Vagina (tissue), 2 donors: ENCODE measurements around the gene SELPLG. TPM values are rescaled to one million over a fixed set of nuclear protein-coding genes. Genes with fewer than 3 reads are reported as not detected.

Source experiments
- DNase-seq, 2 donors: peaks; one replicate each; pipeline ENCODE4 v3.0.0-alpha.2; 2017; ENCODE audit errors: extremely low spot score in 2 of 2
- H3K27ac ChIP-seq: fragments of 200-600 bp; sonication (generic); one replicate; pipeline ENCODE4 v1.5.1; 2019
- H3K27me3 ChIP-seq: fragments of 200-600 bp; sonication (generic); one replicate; pipeline ENCODE4 v1.5.1; 2019
- H3K36me3 ChIP-seq, 2 donors: fragments of 200-600 bp; sonication (generic); one replicate each; pipeline ENCODE4 v1.5.1; 2017 to 2019
- H3K4me1 ChIP-seq: fragments of 200-600 bp; sonication (generic); one replicate; pipeline ENCODE4 v1.5.1; 2019
- H3K4me3 ChIP-seq, 2 donors: fragments of 200-600 bp; sonication (generic); 1 replicate in 1 of 2; 2 replicates in 1 of 2; pipeline ENCODE4 v1.5.1; 2016 to 2019
- H3K9me3 ChIP-seq: fragments of 200-600 bp; sonication (generic); one replicate; pipeline ENCODE4 v1.5.1; 2019
- CTCF ChIP-seq, 3 experiments: fragments of 450-650 bp in 2 of 3; fragments of 200-600 bp in 1 of 3; sonication (generic) in 1 of 3; IDR thresholded peaks; one replicate each; pipeline ENCODE4 v1.5.1; 2017 to 2019; ENCODE audit warnings: antibody characterized with exemption in 3 of 3, mild to moderate bottlenecking in 2 of 3, moderate library complexity in 2 of 3
- POLR2A ChIP-seq, 2 donors: fragments of 450-650 bp; IDR thresholded peaks; one replicate each; pipeline ENCODE4 v1.6.1; 2017; ENCODE audit warnings: antibody characterized with exemption in 2 of 2, mild to moderate bottlenecking in 2 of 2, moderate library complexity in 2 of 2
- POLR2AphosphoS5 ChIP-seq, 2 donors: sonication (generic); formaldehyde crosslinking; IDR thresholded peaks; one replicate each; pipeline ENCODE4 v1.9.0; 2017; ENCODE audit warnings: antibody characterized with exemption in 2 of 2, mild to moderate bottlenecking in 2 of 2, low read depth in 1 of 2; ENCODE audit not compliant: insufficient read depth in 1 of 2
- intact Hi-C: fragments of 100-400 bp; cut with DNase I; formaldehyde crosslinking; loops from one replicate; pipeline ENCODE4 v1.15.1; 2023
- microRNA-seq: library from miRNA; unstranded; fragments of <30 nt; microRNA quantifications from one replicate; pipeline ENCODE4, GENCODE V29; 2017; ENCODE audit warnings: borderline number of aligned reads, borderline replicate concordance
- small RNA-seq: library from RNA; depleted of rRNA; stranded (forward); fragments of <200 nt; gene quantifications from one replicate; pipeline ENCODE3, GENCODE V24; 2016
- total RNA-seq: library from RNA; depleted of rRNA; stranded (reverse); fragments of >200 nt; gene quantifications from one replicate; pipeline ENCODE4 v1.2.3, GENCODE V29; 2016

Gene SELPLG
- total RNA-seq, 1 donor from 2014 or later: 14.2 TPM

GRCh38 chr12:108573317-108573716 is 60.4 kb downstream of the SELPLG start:
- TF ChIP-seq CTCF (IDR thresholded peaks at IDR 0.05) (no peak), POLR2AphosphoS5 (IDR thresholded peaks at IDR 0.05; ENCODE audit: insufficient read depth in 1 of 2, low read depth in 1 of 2) (no peak), POLR2A (IDR thresholded peaks at IDR 0.05) (no peak)
- Histone ChIP-seq H3K4me1 (peaks cover 14% of the 10 kb centered on the region), H3K4me3 (no peak overlapping the region), H3K27ac (no peak overlapping the region), H3K9me3 (no peaks in the 10 kb centered on the region), H3K27me3 (no peaks in the 10 kb centered on the region), H3K36me3 (peaks cover 0 to 18% of the 10 kb centered on the region in 2 donors)
- DNase-seq: no peak
- intact Hi-C loops: no loop called here

- TF ChIP-seq POLR2A (IDR thresholded peaks at IDR 0.05) (no peak), CTCF (IDR thresholded peaks at IDR 0.05) (no peak), POLR2AphosphoS5 (IDR thresholded peaks at IDR 0.05; ENCODE audit: insufficient read depth in 1 of 2, low read depth in 1 of 2) (no peak)
- Histone ChIP-seq H3K4me3 (no peak overlapping the region), H3K9me3 (no peaks in the 10 kb centered on the region), H3K36me3 (peaks cover 0 to 28% of the 10 kb centered on the region in 2 donors), H3K27ac (no peak overlapping the region), H3K27me3 (no peaks in the 10 kb centered on the region), H3K4me1 (peaks cover 14% of the 10 kb centered on the region)
- peak in 1 of 2 donors; percentile 78 for DNase-seq
- intact Hi-C loops: no loop called here
Measured at GRCh38 chr12:108572166-108572790, 61.4 kb downstream of the SELPLG start.

Small RNA genes within 50 kb of the gene (microRNA-seq; reads per million reads assigned to microRNA genes)
- gene MIR4496: not detected

Small RNA genes within 50 kb of the gene (small RNA-seq; reads per million reads assigned to genes)
- not detected for gene RNU7-169P

Other genes with a start within 250 kb of the SELPLG start
- 6.9 TPM for gene FICD, start 118.6 kb downstream of the SELPLG start, total RNA-seq
- 44.2 TPM for gene SART3, start 72.7 kb downstream of the SELPLG start, total RNA-seq
- gene ISCU, start 71.3 kb downstream of the SELPLG start, total RNA-seq: 167 TPM
- gene TMEM119, start 35.8 kb downstream of the SELPLG start, total RNA-seq: 34.6 TPM
- gene CORO1C, start 97.6 kb upstream of the SELPLG start, total RNA-seq: 189 TPM
- 38.1 TPM for gene SSH1, start 223.7 kb upstream of the SELPLG start, total RNA-seq
- not detected for gene DAO, start 246.2 kb upstream of the SELPLG start, total RNA-seq